Neural progenitor cell (in vitro differentiated cells): ENCODE measurements around the gene MACROH2A2. TPM values are rescaled to one million over a fixed set of nuclear protein-coding genes. Genes with fewer than 3 reads are reported as not detected.

Source experiments
- DNase-seq: peaks from one replicate; pipeline ENCODE4 v3.0.0-alpha.2; 2016; ENCODE audit warnings: low spot score
- H2AFZ ChIP-seq: fragments of 200-600 bp; sonication (generic); replicated peaks from 2 replicates; pipeline ENCODE4 v1.6.1; 2016; ENCODE audit warnings: antibody characterized with exemption
- H3F3A ChIP-seq: fragments of 200-600 bp; sonication (generic); 2 replicates; pipeline ENCODE4 v1.6.1; 2016; ENCODE audit warnings: antibody characterized with exemption, low read depth
- H3K27ac ChIP-seq: fragments of 200-600 bp; sonication (generic); 2 replicates; pipeline ENCODE4 v1.5.1; 2016; ENCODE audit warnings: mild to moderate bottlenecking
- H3K27me3 ChIP-seq: fragments of 200-600 bp; sonication (generic); 2 replicates; pipeline ENCODE4 v1.6.1; 2016; ENCODE audit warnings: mild to moderate bottlenecking, moderate library complexity
- H3K36me3 ChIP-seq: fragments of 200-600 bp; sonication (generic); 2 replicates; pipeline ENCODE4 v1.5.1; 2016
- H3K4me1 ChIP-seq: fragments of 200-600 bp; sonication (generic); 2 replicates; pipeline ENCODE4 v1.6.1; 2016; ENCODE audit warnings: mixed run types
- H3K4me2 ChIP-seq: fragments of 200-600 bp; sonication (generic); 2 replicates; pipeline ENCODE4 v1.6.1; 2016
- H3K4me3 ChIP-seq: fragments of 200-600 bp; sonication (generic); 2 replicates; pipeline ENCODE4 v1.5.1; 2016
- H3K79me2 ChIP-seq: fragments of 200-600 bp; sonication (generic); 2 replicates; pipeline ENCODE4 v1.6.1; 2016; ENCODE audit warnings: low read depth
- H3K9ac ChIP-seq: fragments of 200-600 bp; sonication (generic); 2 replicates; pipeline ENCODE4 v1.6.1; 2016
- H3K9me3 ChIP-seq: fragments of 200-600 bp; sonication (generic); 2 replicates; pipeline ENCODE4 v1.5.1; 2016; ENCODE audit warnings: low read depth
- H4K20me1 ChIP-seq: fragments of 200-600 bp; sonication (generic); 2 replicates; pipeline ENCODE4 v1.6.1; 2016; ENCODE audit warnings: low read depth
- H3K27ac Mint-ChIP-seq: 3 replicates; pipeline ENCODE4 v1.8.0; 2021; ENCODE audit warnings: mixed read lengths
- H3K27me3 Mint-ChIP-seq: 2 replicates; pipeline ENCODE4 v1.8.0; 2022; ENCODE audit warnings: low read depth, mild to moderate bottlenecking, inconsistent platforms, moderate library complexity, mixed read lengths; ENCODE audit not compliant: insufficient read depth
- H3K36me3 Mint-ChIP-seq: 3 replicates; pipeline ENCODE4 v1.8.0; 2021; ENCODE audit warnings: mixed read lengths
- H3K4me1 Mint-ChIP-seq: 3 replicates; pipeline ENCODE4 v1.8.0; 2021; ENCODE audit warnings: mixed read lengths
- H3K4me3 Mint-ChIP-seq: 3 replicates; pipeline ENCODE4 v1.8.0; 2021; ENCODE audit warnings: mild to moderate bottlenecking, moderate library complexity, mixed read lengths
- H3K9me3 Mint-ChIP-seq: 3 replicates; pipeline ENCODE4 v1.8.0; 2020; ENCODE audit warnings: mixed read lengths
- EZH2 ChIP-seq: fragments of 200-600 bp; sonication (generic); IDR thresholded peaks from 2 replicates; pipeline ENCODE4 v1.6.1; 2017; ENCODE audit warnings: antibody characterized with exemption, mild to moderate bottlenecking, moderate library complexity
- EZH2phosphoT487 ChIP-seq: fragments of 200-600 bp; sonication (generic); IDR thresholded peaks from 2 replicates; pipeline ENCODE4 v1.6.1; 2017; ENCODE audit warnings: antibody characterized with exemption
- total RNA-seq: library from RNA; depleted of rRNA; stranded (reverse); fragments of >200 nt; gene quantifications from 2 replicates; pipeline ENCODE4 v1.2.3, GENCODE V29; 2015; ENCODE audit warnings: low replicate concordance
- TF ChIP-seq, protein P1 (sequence below): fragments of 200-600 bp; sonication (generic); IDR thresholded peaks from 2 replicates; pipeline ENCODE4 v1.5.1; 2017; ENCODE audit warnings: antibody characterized with exemption, mild to moderate bottlenecking

The MACROH2A2 gene
- total RNA-seq, 1 donor from 2014 or later: 159 TPM

DNA sequence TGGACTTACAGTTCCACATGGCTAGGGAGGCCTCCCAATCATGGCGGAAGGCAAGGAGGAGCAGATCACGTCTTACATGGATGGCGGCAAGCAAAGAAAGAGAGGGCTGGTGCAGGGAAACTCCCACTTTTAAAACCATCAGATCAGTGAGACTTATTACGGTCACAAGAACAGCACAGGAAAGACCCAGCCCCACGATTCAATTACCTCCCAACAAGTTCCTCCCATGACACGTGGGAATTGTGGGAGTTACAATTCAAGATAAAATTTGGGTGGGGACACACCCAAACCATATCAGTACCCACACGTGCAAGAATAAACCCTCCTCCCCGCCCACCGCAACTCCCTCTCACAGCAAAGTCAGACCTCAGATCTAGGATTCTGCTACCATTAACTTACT is 84.5 kb downstream of the MACROH2A2 start:
- no peak for TF ChIP-seq EZH2phosphoT487
- TF ChIP-seq EZH2: no peak
- TF ChIP-seq, protein P1, sequence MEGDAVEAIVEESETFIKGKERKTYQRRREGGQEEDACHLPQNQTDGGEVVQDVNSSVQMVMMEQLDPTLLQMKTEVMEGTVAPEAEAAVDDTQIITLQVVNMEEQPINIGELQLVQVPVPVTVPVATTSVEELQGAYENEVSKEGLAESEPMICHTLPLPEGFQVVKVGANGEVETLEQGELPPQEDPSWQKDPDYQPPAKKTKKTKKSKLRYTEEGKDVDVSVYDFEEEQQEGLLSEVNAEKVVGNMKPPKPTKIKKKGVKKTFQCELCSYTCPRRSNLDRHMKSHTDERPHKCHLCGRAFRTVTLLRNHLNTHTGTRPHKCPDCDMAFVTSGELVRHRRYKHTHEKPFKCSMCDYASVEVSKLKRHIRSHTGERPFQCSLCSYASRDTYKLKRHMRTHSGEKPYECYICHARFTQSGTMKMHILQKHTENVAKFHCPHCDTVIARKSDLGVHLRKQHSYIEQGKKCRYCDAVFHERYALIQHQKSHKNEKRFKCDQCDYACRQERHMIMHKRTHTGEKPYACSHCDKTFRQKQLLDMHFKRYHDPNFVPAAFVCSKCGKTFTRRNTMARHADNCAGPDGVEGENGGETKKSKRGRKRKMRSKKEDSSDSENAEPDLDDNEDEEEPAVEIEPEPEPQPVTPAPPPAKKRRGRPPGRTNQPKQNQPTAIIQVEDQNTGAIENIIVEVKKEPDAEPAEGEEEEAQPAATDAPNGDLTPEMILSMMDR: no peak
- H3K36me3 Mint-ChIP-seq: peaks cover 8% of the 10 kb centered on the region
- no peaks in the 10 kb centered on the region for H3K4me1 ChIP-seq
- peaks cover 13% of the 10 kb centered on the region for H3K4me1 Mint-ChIP-seq
- peaks cover 14% of the 10 kb centered on the region for H4K20me1 ChIP-seq
- no peak overlapping the region for H3K4me3 ChIP-seq
- H3K9me3 Mint-ChIP-seq: no peaks in the 10 kb centered on the region
- no peak overlapping the region for H3K27ac Mint-ChIP-seq
- no peak overlapping the region for H3K4me3 Mint-ChIP-seq
- no peaks in the 10 kb centered on the region for H3K79me2 ChIP-seq
- peaks cover 14% of the 10 kb centered on the region for H3K27me3 Mint-ChIP-seq
- no peaks in the 10 kb centered on the region for H3K9me3 ChIP-seq
- H3K27ac ChIP-seq: no peak overlapping the region
- H3K9ac ChIP-seq: no peak overlapping the region
- no peak overlapping the region for H3K4me2 ChIP-seq
- H3K36me3 ChIP-seq: no peaks in the 10 kb centered on the region
- H3F3A ChIP-seq: no peaks in the 10 kb centered on the region
- H3K27me3 ChIP-seq: peaks cover 28% of the 10 kb centered on the region
- no peak overlapping the region for H2AFZ ChIP-seq
- DNase-seq: no peak

DNA sequence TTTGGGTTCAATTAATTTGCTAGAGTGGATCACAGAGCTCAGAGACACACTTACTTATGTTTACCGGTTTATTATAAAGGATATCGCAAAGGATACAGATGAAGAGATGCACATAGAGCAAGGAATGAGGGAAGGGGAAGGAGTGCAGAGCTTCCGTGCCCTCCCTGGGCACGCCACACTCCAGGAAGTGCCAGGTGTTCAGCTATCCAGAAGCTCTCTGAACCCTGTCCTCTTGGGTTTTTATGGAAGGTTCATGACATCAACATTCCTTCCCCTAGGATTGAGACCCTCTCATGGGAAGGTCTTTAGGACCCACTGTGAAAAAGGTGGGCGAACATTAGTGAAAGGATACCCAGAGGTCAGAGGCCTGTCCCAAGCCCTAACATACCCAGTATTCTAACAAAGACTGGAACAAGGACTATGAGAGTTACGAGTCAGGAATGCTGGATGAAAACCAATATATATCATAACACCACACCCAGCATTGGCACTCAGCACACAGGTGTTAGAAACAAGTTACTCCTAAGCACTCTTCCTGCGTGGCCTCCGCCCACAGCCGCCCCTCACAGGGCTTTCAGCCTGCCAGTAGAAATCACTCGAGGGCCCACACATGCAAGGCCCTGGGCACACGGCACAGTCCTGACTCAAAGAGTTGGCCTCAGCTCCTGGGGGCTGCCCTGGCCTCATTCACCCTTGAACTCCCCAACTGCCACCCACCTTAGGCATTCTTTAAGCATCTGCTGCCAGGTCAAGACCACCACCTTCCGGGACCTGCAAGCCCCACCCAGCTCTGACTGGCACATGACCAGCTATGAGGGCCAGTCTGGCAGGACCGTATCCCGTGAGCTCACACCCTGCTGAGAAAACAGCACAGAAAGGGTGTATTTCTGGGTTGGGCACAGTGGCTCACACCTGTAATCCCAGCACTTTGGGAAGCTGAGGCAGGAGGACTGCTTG is 85.6 kb downstream of the MACROH2A2 start:
- Histone ChIP-seq H3K4me3 (no peak overlapping the region), H3K36me3 (no peaks in the 10 kb centered on the region), H3K4me1 (no peaks in the 10 kb centered on the region), H3K27ac (no peak overlapping the region), H2AFZ (no peak overlapping the region), H3K4me2 (no peak overlapping the region), H3K9me3 (no peaks in the 10 kb centered on the region), H3K79me2 (no peaks in the 10 kb centered on the region), H3K9ac (no peak overlapping the region), H3F3A (no peaks in the 10 kb centered on the region), H4K20me1 (peaks cover 14% of the 10 kb centered on the region), H3K27me3 (peaks cover 17% of the 10 kb centered on the region)
- H3K36me3 Mint-ChIP-seq: peaks cover 8% of the 10 kb centered on the region
- H3K27ac Mint-ChIP-seq: no peak overlapping the region
- no peaks in the 10 kb centered on the region for H3K9me3 Mint-ChIP-seq
- TF ChIP-seq EZH2 (no peak), EZH2phosphoT487 (no peak)
- TF ChIP-seq, protein P1: no peak
- peaks cover 9% of the 10 kb centered on the region for H3K4me1 Mint-ChIP-seq
- no peak for DNase-seq
- H3K4me3 Mint-ChIP-seq: no peak overlapping the region
- peaks cover 7% of the 10 kb centered on the region for H3K27me3 Mint-ChIP-seq

DNA sequence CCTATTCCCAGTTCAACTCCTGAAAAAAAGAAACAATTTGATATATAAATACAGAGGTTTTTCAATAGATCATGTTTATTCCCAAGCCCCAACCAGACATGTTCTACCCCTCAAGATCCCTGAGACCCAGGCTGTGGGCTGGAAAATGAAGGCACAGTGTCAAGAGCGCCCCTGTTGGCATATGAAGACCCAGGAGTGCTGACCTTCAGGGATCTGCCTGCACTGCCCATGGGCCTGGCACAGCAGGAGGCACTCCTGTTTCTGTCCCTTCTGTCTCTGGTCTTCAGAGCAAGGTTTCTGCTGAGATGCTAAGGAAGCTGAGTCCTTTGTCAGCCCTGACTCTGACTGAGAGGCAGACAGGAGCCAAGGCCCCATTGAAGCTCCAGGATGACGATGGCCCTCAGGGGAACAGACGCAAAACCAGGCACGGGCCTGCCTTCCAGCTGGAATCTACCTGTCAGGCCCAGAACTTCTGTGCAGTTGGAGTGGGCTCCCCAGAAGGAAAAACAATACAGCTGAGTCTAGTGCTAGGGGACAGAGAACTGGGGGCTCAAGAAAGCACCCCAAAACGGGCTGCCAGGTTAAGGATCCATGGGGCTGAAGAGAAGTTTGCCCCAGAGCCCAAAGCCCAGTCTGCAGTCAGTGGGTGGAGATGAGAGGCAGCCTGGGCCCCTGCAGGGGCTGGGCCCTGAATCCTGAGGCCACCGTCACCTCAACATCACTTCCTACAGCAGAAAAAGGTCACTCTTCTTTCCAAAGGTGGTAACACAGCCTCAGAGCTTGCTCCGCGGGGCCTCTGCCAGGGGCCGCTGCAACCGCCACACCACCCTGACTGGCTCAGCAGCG is 86.7 kb downstream of the MACROH2A2 start:
- TF ChIP-seq EZH2phosphoT487 (no peak), EZH2 (no peak)
- TF ChIP-seq, protein P1: no peak
- H3K9ac ChIP-seq: no peak overlapping the region
- H3K4me1 ChIP-seq: no peaks in the 10 kb centered on the region
- H3K4me2 ChIP-seq: no peak overlapping the region
- H3K9me3 Mint-ChIP-seq: no peaks in the 10 kb centered on the region
- peaks cover 4% of the 10 kb centered on the region for H3K27me3 Mint-ChIP-seq
- no peaks in the 10 kb centered on the region for H3K36me3 ChIP-seq
- H3K9me3 ChIP-seq: no peaks in the 10 kb centered on the region
- H4K20me1 ChIP-seq: peaks cover 11% of the 10 kb centered on the region
- peaks cover 6% of the 10 kb centered on the region for H3K27me3 ChIP-seq
- peaks cover 8% of the 10 kb centered on the region for H3K4me1 Mint-ChIP-seq
- H2AFZ ChIP-seq: no peak overlapping the region
- no peak overlapping the region for H3K4me3 ChIP-seq
- H3K36me3 Mint-ChIP-seq: peaks cover 7% of the 10 kb centered on the region
- no peaks in the 10 kb centered on the region for H3F3A ChIP-seq
- H3K79me2 ChIP-seq: peaks cover 1% of the 10 kb centered on the region
- H3K27ac Mint-ChIP-seq: no peak overlapping the region
- no peak for DNase-seq
- no peak overlapping the region for H3K4me3 Mint-ChIP-seq
- H3K27ac ChIP-seq: no peak overlapping the region
